HG03025 (cell line): ENCODE results near the gene MET.

ENCODE experiments used
- ATAC-seq: cut with Tn5 transposase; IDR thresholded peaks from one replicate; pipeline ENCODE4 v1.9.1; 2021; ENCODE audit warnings: mild to moderate bottlenecking, moderate library complexity; ENCODE audit not compliant: unreplicated experiment, low FRiP score

MET gene

GRCh38 chr7:116696707-116697106 is 24.7 kb downstream of the MET start:
- ATAC-seq = no peak

- ATAC-seq = no peak
These were observed 25.2 kb downstream of the MET start for GRCh38 chr7:116697152-116697551.

GRCh38 chr7:116697761-116698160 is 25.8 kb downstream of the MET start:
- no peak for ATAC-seq

- ATAC-seq = no peak
These were observed 26.4 kb downstream of the MET start for GRCh38 chr7:116698396-116698795.

GRCh38 chr7:116698930-116699721 is 27.1 kb downstream of the MET start:
- ATAC-seq = no peak

- no peak for ATAC-seq
These were observed 27.7 kb downstream of the MET start for GRCh38 chr7:116699722-116700120.

- no peak for ATAC-seq
These were observed 30.2 kb downstream of the MET start for GRCh38 chr7:116702046-116702785.

GRCh38 chr7:116704650-116705228 is 32.7 kb downstream of the MET start:
- ATAC-seq = no peak

- no peak for ATAC-seq
These were observed 33.4 kb downstream of the MET start for GRCh38 chr7:116705419-116705818.

- ATAC-seq = no peak
These were observed 34.7 kb downstream of the MET start for GRCh38 chr7:116706668-116707126.

- ATAC-seq = no peak
These were observed 35.3 kb downstream of the MET start for GRCh38 chr7:116707289-116707688.

GRCh38 chr7:116708248-116708647 is 36.3 kb downstream of the MET start:
- no peak for ATAC-seq

- ATAC-seq = no peak
These were observed 36.9 kb downstream of the MET start for GRCh38 chr7:116708861-116709260.

- no peak for ATAC-seq
These were observed 37.3 kb downstream of the MET start for GRCh38 chr7:116709336-116709735.

- ATAC-seq = no peak
These were observed 38.9 kb downstream of the MET start for GRCh38 chr7:116710764-116711452.

GRCh38 chr7:116711790-116712189 is 39.8 kb downstream of the MET start:
- no peak for ATAC-seq

GRCh38 chr7:116713500-116713899 is 41.5 kb downstream of the MET start:
- ATAC-seq = no peak

- ATAC-seq = no peak
These were observed 41.9 kb downstream of the MET start for GRCh38 chr7:116713918-116714317.

- no peak for ATAC-seq
These were observed 43.1 kb downstream of the MET start for GRCh38 chr7:116715077-116715476.

GRCh38 chr7:116717137-116717536 is 45.1 kb downstream of the MET start:
- ATAC-seq = no peak
